Adipose tissue (tissue), 3 donors: ENCODE data around the gene NDUFAB1. TPM values are rescaled to one million over a fixed set of nuclear protein-coding genes. Genes with fewer than 3 reads are reported as not detected.

Experiments
- polyA plus RNA-seq, 3 donors: library from polyadenylated mRNA; stranded (reverse); fragments of 200-250 nt; gene quantifications; one replicate each; pipeline ENCODE4 v1.2.3, GENCODE V29; 2013
- donor health status: healthy with polysubstance abuse.
- donor health status: Bipolar disorder and iron deficiency.
- donor health status: healthy.

Gene NDUFAB1
- polyA plus RNA-seq, 3 donors: 81.0 to 174 (median 116) TPM

Other genes starting within 250 kb of the NDUFAB1 start
- gene COG7, start 143.1 kb downstream of the NDUFAB1 start, polyA plus RNA-seq: 10 to 100 TPM in 2 of 3 donors, 1 to 10 TPM in 1; 7.3 to 12.4 (median 12.3) TPM
- 10 to 100 TPM; 17.6 to 33.4 (median 22.8) TPM for gene GGA2, start 85.8 kb downstream of the NDUFAB1 start, polyA plus RNA-seq
- gene EARS2, start 39.0 kb downstream of the NDUFAB1 start, polyA plus RNA-seq: 10 to 100 TPM in 1 of 3 donors, 1 to 10 TPM in 2; 7.0 to 11.6 (median 9.0) TPM
- gene UBFD1, start 38.6 kb downstream of the NDUFAB1 start, polyA plus RNA-seq: 10 to 100 TPM in 2 of 3 donors, 1 to 10 TPM in 1; 8.4 to 20.0 (median 14.3) TPM
- 1 to 10 TPM; 2.6 to 6.9 (median 5.4) TPM for gene PALB2, start 45.0 kb upstream of the NDUFAB1 start, polyA plus RNA-seq
- 10 to 100 TPM in 1 of 3 donors, 1 to 10 TPM in 2; 9.2 to 19.8 (median 9.6) TPM for gene DCTN5, start 45.1 kb upstream of the NDUFAB1 start, polyA plus RNA-seq
- 1 to 10 TPM in 2 of 3 donors, under 1 TPM in 1; 0.76 to 3.3 (median 1.2) TPM for gene PLK1, start 82.6 kb upstream of the NDUFAB1 start, polyA plus RNA-seq
- 1 to 10 TPM in 1 of 3 donors, under 1 TPM in 2; 0.24 to 8.0 (median 0.34) TPM for gene ERN2, start 116.9 kb upstream of the NDUFAB1 start, polyA plus RNA-seq
- gene CHP2, start 158.7 kb upstream of the NDUFAB1 start, polyA plus RNA-seq: under 1 TPM in 2 of 3 donors, not detected in 1; 0.05 to 0.09 TPM
- gene PRKCB, start 239.7 kb upstream of the NDUFAB1 start, polyA plus RNA-seq: 1 to 10 TPM in 2 of 3 donors, under 1 TPM in 1; 0.67 to 4.5 (median 3.1) TPM